ENCODE measurements around the gene TSC22D1. TPM values are rescaled to one million over a fixed set of nuclear protein-coding genes. Genes with fewer than 3 reads are reported as not detected.
A peak's percentile ranks its signal among the peaks of the same experiment; 100 is the strongest.

TSC22D1 gene
- total RNA-seq, 2 experiments from 2014 or later, result 14.6 to 27.7 TPM

GRCh38 chr13:44578067-44578400, 1.9 kb upstream of the TSC22D1 start:
- peaks cover 7% of the 10 kb centered on the region for H3K36me3 ChIP-seq (ENCODE audit: insufficient read depth, low read length)
- no peaks in the 10 kb centered on the region for H3K9me3 ChIP-seq (ENCODE audit: low read length)
- peak overlapping the region; percentile 61 for H2AFZ ChIP-seq (ENCODE audit: low read length)
- DNase-seq (ENCODE audit: low spot score), result no peak
- ChIA-PET POLR2A (interaction anchor here (0.6 kb wide), 1 partner anchor 9 kb away, joined by 3 read pairs; no protein-coding TSS in a partner anchor), CTCF (ENCODE audit: unreplicated experiment) (no interaction called here)
- peak overlapping the region; percentile 91 for H3K4me3 ChIP-seq (ENCODE audit: low read depth, low read length, poor library complexity, severe bottlenecking)
- no TSS peak for BruUV-seq (replicated peaks)
- intact Hi-C loops (cut with micrococcal nuclease; ENCODE audit: unreplicated experiment), result loop anchor here (5.0 to 10.0 kb wide), 4 partner anchors 96 to 701 kb away; partner anchors contain the start of genes CCDC122, GPALPP1, LACC1 and NUFIP1
- no peaks in the 10 kb centered on the region for H3K79me2 ChIP-seq (ENCODE audit: insufficient read depth, low read depth, low read length)
- H3K27ac ChIP-seq (ENCODE audit: low read depth, low read length, poor library complexity, severe bottlenecking), result peak overlapping the region; percentile 78
- H3K9me2 ChIP-seq (ENCODE audit: insufficient read depth, low read length), result no peaks in the 10 kb centered on the region
- no peak for TF ChIP-seq EZH2phosphoT487 (IDR thresholded peaks at IDR 0.05; ENCODE audit: borderline replicate concordance, low read depth, low read length)
- TF ChIP-seq, protein P1, sequence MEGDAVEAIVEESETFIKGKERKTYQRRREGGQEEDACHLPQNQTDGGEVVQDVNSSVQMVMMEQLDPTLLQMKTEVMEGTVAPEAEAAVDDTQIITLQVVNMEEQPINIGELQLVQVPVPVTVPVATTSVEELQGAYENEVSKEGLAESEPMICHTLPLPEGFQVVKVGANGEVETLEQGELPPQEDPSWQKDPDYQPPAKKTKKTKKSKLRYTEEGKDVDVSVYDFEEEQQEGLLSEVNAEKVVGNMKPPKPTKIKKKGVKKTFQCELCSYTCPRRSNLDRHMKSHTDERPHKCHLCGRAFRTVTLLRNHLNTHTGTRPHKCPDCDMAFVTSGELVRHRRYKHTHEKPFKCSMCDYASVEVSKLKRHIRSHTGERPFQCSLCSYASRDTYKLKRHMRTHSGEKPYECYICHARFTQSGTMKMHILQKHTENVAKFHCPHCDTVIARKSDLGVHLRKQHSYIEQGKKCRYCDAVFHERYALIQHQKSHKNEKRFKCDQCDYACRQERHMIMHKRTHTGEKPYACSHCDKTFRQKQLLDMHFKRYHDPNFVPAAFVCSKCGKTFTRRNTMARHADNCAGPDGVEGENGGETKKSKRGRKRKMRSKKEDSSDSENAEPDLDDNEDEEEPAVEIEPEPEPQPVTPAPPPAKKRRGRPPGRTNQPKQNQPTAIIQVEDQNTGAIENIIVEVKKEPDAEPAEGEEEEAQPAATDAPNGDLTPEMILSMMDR (conservative IDR thresholded peaks at IDR 0.05; ENCODE audit: low read length), result no peak
- H4K20me1 ChIP-seq (ENCODE audit: insufficient read depth, low read length), result peaks cover 8% of the 10 kb centered on the region; the same call in 1 of the 2 replicates
- H3K4me2 ChIP-seq (ENCODE audit: low read length), result peak overlapping the region; percentile 89
- peaks cover 24% of the 10 kb centered on the region for H3K4me1 ChIP-seq (ENCODE audit: insufficient read depth, low read length, poor library complexity, severe bottlenecking)

- H2AFZ ChIP-seq (ENCODE audit: low read length), result peak overlapping the region; percentile 86
- H4K20me1 ChIP-seq (ENCODE audit: insufficient read depth, low read length), result peaks cover 8% of the 10 kb centered on the region; the same call in 1 of the 2 replicates
- H3K27ac ChIP-seq (ENCODE audit: low read depth, low read length, poor library complexity, severe bottlenecking), result peak overlapping the region; percentile 78
- CTCF ChIA-PET (ENCODE audit: unreplicated experiment), result no interaction called here
- H3K4me2 ChIP-seq (ENCODE audit: low read length), result peak overlapping the region; percentile 89
- BruUV-seq (replicated peaks), result no TSS peak
- TF ChIP-seq EZH2phosphoT487 (IDR thresholded peaks at IDR 0.05; ENCODE audit: borderline replicate concordance, low read depth, low read length), result no peak
- TF ChIP-seq, protein P1 (conservative IDR thresholded peaks at IDR 0.05; ENCODE audit: low read length), result no peak
- H3K4me1 ChIP-seq (ENCODE audit: insufficient read depth, low read length, poor library complexity, severe bottlenecking), result peaks cover 26% of the 10 kb centered on the region
- H3K4me3 ChIP-seq (ENCODE audit: low read depth, low read length, poor library complexity, severe bottlenecking), result peak overlapping the region; percentile 91
- intact Hi-C loops (cut with micrococcal nuclease; ENCODE audit: unreplicated experiment), result loop anchor here (2.0 to 10.0 kb wide), 7 partner anchors 95 to 763 kb away; partner anchors contain the start of genes CCDC122, GPALPP1, LACC1 and NUFIP1
- H3K9me3 ChIP-seq (ENCODE audit: low read length), result no peaks in the 10 kb centered on the region
- no peaks in the 10 kb centered on the region for H3K9me2 ChIP-seq (ENCODE audit: insufficient read depth, low read length)
- POLR2A ChIA-PET, result no interaction called here
- peak; percentile 93 for DNase-seq (ENCODE audit: low spot score)
- peaks cover 7% of the 10 kb centered on the region for H3K36me3 ChIP-seq (ENCODE audit: insufficient read depth, low read length)
- H3K79me2 ChIP-seq (ENCODE audit: insufficient read depth, low read depth, low read length), result no peaks in the 10 kb centered on the region
These were observed 1.3 kb upstream of the TSC22D1 start for GRCh38 chr13:44577236-44578066.
